Measurements from ENCODE around the gene MACROH2A1. TPM values are rescaled to one million over a fixed set of nuclear protein-coding genes. Genes with fewer than 3 reads are reported as not detected.

The MACROH2A1 gene
- total and polyA plus RNA-seq, 10 of the 15 experiments (the other 5 are each of a cell fraction or from before 2014, with no cell fraction given), result 45.7 to 230 (median 196) TPM

GRCh38 chr5:135365281-135365680 is 33.8 kb downstream of the MACROH2A1 start (continued):
- TF ChIP-seq SUPT20H (IDR thresholded peaks at IDR 0.05; ENCODE audit: borderline replicate concordance, control insufficient read depth, low read depth, low read length) (no peak), TBL1XR1 (IDR thresholded peaks at IDR 0.05; ENCODE audit: low read depth, low read length) (no peak), SMAD1 (IDR thresholded peaks at IDR 0.05; ENCODE audit: low read depth, partially characterized antibody) (no peak), RFX5 (IDR thresholded peaks at IDR 0.05; ENCODE audit: low read depth, low read length) (no peak), MTA3 (IDR thresholded peaks at IDR 0.05; ENCODE audit: borderline replicate concordance, low read length) (no peak), BRCA1 (IDR thresholded peaks at IDR 0.05; ENCODE audit: low read depth, low read length) (no peak), BCL11A (IDR thresholded peaks at IDR 0.05; ENCODE audit: low read depth, low read length) (no peak), ESRRA (IDR thresholded peaks at IDR 0.05; ENCODE audit: low read length) (no peak)

- no peaks in the 10 kb centered on the region for H3K27me3 ChIP-seq (replicated peaks in 1 of 2; ENCODE audit: control insufficient read depth in 2 of 2, insufficient read depth in 2 of 2, low read length in 1 of 2)
- in situ Hi-C loops (cut with MboI) (no loop called here), intact Hi-C loops (cut with micrococcal nuclease; ENCODE audit: unreplicated experiment) (no loop called here)
- no peaks in the 10 kb centered on the region for H4K20me1 ChIP-seq (ENCODE audit: control insufficient read depth, insufficient read depth)
- peaks cover 23 to 28% of the 10 kb centered on the region in 2 experiments for H3K36me3 ChIP-seq (ENCODE audit: control insufficient read depth in 2 of 2, insufficient read depth in 2 of 2, low read length in 1 of 2)
- H3K9me3 ChIP-seq (replicated peaks; ENCODE audit: control insufficient read depth, insufficient read depth, low read length), result no peaks in the 10 kb centered on the region
- H3K4me1 ChIP-seq (ENCODE audit: control insufficient read depth, insufficient read depth, low read length), result no peaks in the 10 kb centered on the region; the same call in 1 of the 2 replicates
- no TSS peak for BruUV-seq (replicated peaks)
- ATAC-seq (no peak), FAIRE-seq (no peak), DNase-seq (ENCODE audit: low read depth, low spot score) (no peak)
- whole genome bisulfite sequencing (ENCODE audit: insufficient coverage, insufficient replicate concordance, low lambda C conversion rate, missing lambda C conversion rate), result 83% methylated on average over 5 of the region's 5 CpGs
- SMC1A ChIA-PET (ENCODE audit: uncharacterized antibody, unreplicated experiment), result no interaction called here
- H3K4me2 ChIP-seq (ENCODE audit: control insufficient read depth, insufficient read depth), result no peak overlapping the region
- no peaks in the 10 kb centered on the region for H3K79me2 ChIP-seq (ENCODE audit: control insufficient read depth, insufficient read depth, low read length)
- CTCF ChIA-PET, result no interaction called here
- H3K27ac ChIP-seq (ENCODE audit: control insufficient read depth, insufficient read depth), result no peak overlapping the region
- no peak overlapping the region for H2AFZ ChIP-seq (ENCODE audit: control insufficient read depth, low read depth, low read length)
- POLR2A ChIA-PET, result no interaction called here
- RAD21 ChIA-PET (ENCODE audit: unreplicated experiment), result no interaction called here
- H3K4me3 ChIP-seq, result no peak overlapping the region
- no peak overlapping the region for H3K9ac ChIP-seq (ENCODE audit: control insufficient read depth, insufficient read depth, low read length)
- TF ChIP-seq ZBTB33 (IDR thresholded peaks at IDR 0.05) (no peak), BCL11A (IDR thresholded peaks at IDR 0.05; ENCODE audit: low read depth, low read length) (no peak), RELA (IDR thresholded peaks at IDR 0.05; ENCODE audit: borderline replicate concordance, partially characterized antibody) (no peak), RB1 (IDR thresholded peaks at IDR 0.05; ENCODE audit: borderline replicate concordance) (no peak), NFXL1 (IDR thresholded peaks at IDR 0.05; ENCODE audit: borderline replicate concordance) (no peak), SUZ12 (IDR thresholded peaks at IDR 0.05; ENCODE audit: unreplicated experiment) (no peak), CHD2 (IDR thresholded peaks at IDR 0.05; ENCODE audit: borderline replicate concordance, low read depth, low read length) (no peak), ESRRA (IDR thresholded peaks at IDR 0.05; ENCODE audit: low read length) (no peak), EED (IDR thresholded peaks at IDR 0.05; ENCODE audit: low read depth) (no peak), SMAD1 (IDR thresholded peaks at IDR 0.05; ENCODE audit: low read depth, partially characterized antibody) (no peak), ZNF592 (IDR thresholded peaks at IDR 0.05) (no peak), MEF2B (IDR thresholded peaks at IDR 0.05; ENCODE audit: partially characterized antibody, poor library complexity, severe bottlenecking) (no peak)
Observed at GRCh38 chr5:135364421-135365262, 34.4 kb downstream of the MACROH2A1 start.
